ENCODE measurements around the gene TECTA.
"Not testable (repeated sequence)": the region's sequence is repeated elsewhere in the genome, so short reads cannot be mapped to it uniquely, and the experiment has no call there.

Gene TECTA

GRCh38 chr11:121231576-121232278 lies 130.7 kb downstream of the TECTA start:
- no peak for DNase-seq

- no peak for DNase-seq
Measured at GRCh38 chr11:121235057-121235456, 134.0 kb downstream of the TECTA start.

GRCh38 chr11:121236115-121237001 lies 135.3 kb downstream of the TECTA start:
- DNase-seq, result peak in 1 of 5 donors; percentile 13

- not testable (repeated sequence) for DNase-seq
Measured at GRCh38 chr11:121237247-121237646, 136.2 kb downstream of the TECTA start.

GRCh38 chr11:121237686-121238658 lies 136.9 kb downstream of the TECTA start:
- peak in 1 of 5 donors; percentile 19 for DNase-seq

- DNase-seq, result no peak
Measured at GRCh38 chr11:121238956-121239355, 137.9 kb downstream of the TECTA start.

GRCh38 chr11:121240001-121240400 lies 139.0 kb downstream of the TECTA start:
- DNase-seq, result not testable (repeated sequence)

- no peak for DNase-seq
Measured at GRCh38 chr11:121240650-121241303, 139.7 kb downstream of the TECTA start.
